Activated gamma-delta T cell treated with anti-CD3 and anti-CD28 coated beads, Interleukin-2, amount 50 U/mL, for 16 hours (primary cell): Measurements from ENCODE around the gene TRIM49.
"Not testable (repeated sequence)": the region's sequence is repeated elsewhere in the genome, so short reads cannot be mapped to it uniquely, and the experiment has no call there.

Source experiments
- DNase-seq: peaks from one replicate; pipeline ENCODE4 v3.0.0-alpha.2; 2020; ENCODE audit warnings: low read depth

The TRIM49 gene, protein sequence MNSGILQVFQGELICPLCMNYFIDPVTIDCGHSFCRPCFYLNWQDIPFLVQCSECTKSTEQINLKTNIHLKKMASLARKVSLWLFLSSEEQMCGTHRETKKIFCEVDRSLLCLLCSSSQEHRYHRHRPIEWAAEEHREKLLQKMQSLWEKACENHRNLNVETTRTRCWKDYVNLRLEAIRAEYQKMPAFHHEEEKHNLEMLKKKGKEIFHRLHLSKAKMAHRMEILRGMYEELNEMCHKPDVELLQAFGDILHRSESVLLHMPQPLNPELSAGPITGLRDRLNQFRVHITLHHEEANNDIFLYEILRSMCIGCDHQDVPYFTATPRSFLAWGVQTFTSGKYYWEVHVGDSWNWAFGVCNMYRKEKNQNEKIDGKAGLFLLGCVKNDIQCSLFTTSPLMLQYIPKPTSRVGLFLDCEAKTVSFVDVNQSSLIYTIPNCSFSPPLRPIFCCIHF

GRCh38 chr11:89808475-89808874 is at the start of gene TRIM49:
TRIM49 (minus strand) TSS chr11:89808575; CDS start chr11:89804469, 4,106 bp downstream.
- not testable (repeated sequence) for DNase-seq

- not testable (repeated sequence) for DNase-seq
These were observed 18.3 kb upstream of the TRIM49 start for GRCh38 chr11:89826694-89827093.

- DNase-seq, result not testable (repeated sequence)
These were observed 11.6 kb upstream of the TRIM49 start for GRCh38 chr11:89820008-89820407.

- DNase-seq, result not testable (repeated sequence)
These were observed 5.2 kb upstream of the TRIM49 start for GRCh38 chr11:89813535-89813934.

- not testable (repeated sequence) for DNase-seq
These were observed 20.8 kb downstream of the TRIM49 start for GRCh38 chr11:89787506-89788063.

GRCh38 chr11:89785726-89786125 is 22.6 kb downstream of the TRIM49 start:
- DNase-seq, result not testable (repeated sequence)

- DNase-seq, result not testable (repeated sequence)
These were observed 57.6 kb downstream of the TRIM49 start for GRCh38 chr11:89750822-89751221.
